Epithelial cell of proximal tubule (primary cell): ENCODE data around the gene SFN. TPM values are rescaled to one million over a fixed set of nuclear protein-coding genes. Genes with fewer than 3 reads are reported as not detected.
"Not testable (repeated sequence)": the region's sequence is repeated elsewhere in the genome, so short reads cannot be mapped to it uniquely, and the experiment has no call there.

Experiments used
- DNase-seq: peaks from one replicate; pipeline ENCODE4 v3.0.0-alpha.2; 2011; ENCODE audit warnings: low read depth
- H3K4me3 ChIP-seq: 2 replicates; pipeline ENCODE4 v1.5.1; 2011; ENCODE audit warnings: low read depth, mild to moderate bottlenecking, low read length
- total RNA-seq: library from RNA; depleted of rRNA; stranded (reverse); fragments of >200 nt; gene quantifications from 2 replicates; pipeline ENCODE4 v1.2.3, GENCODE V29; 2015
- TF ChIP-seq, protein P1 (sequence below): conservative IDR thresholded peaks from 2 replicates; pipeline ENCODE4 v1.5.1; 2012; ENCODE audit warnings: low read depth, mild to moderate bottlenecking, low read length

The SFN gene
- total RNA-seq, 1 donor from 2014 or later, result 239 TPM

- TF ChIP-seq, protein P1, sequence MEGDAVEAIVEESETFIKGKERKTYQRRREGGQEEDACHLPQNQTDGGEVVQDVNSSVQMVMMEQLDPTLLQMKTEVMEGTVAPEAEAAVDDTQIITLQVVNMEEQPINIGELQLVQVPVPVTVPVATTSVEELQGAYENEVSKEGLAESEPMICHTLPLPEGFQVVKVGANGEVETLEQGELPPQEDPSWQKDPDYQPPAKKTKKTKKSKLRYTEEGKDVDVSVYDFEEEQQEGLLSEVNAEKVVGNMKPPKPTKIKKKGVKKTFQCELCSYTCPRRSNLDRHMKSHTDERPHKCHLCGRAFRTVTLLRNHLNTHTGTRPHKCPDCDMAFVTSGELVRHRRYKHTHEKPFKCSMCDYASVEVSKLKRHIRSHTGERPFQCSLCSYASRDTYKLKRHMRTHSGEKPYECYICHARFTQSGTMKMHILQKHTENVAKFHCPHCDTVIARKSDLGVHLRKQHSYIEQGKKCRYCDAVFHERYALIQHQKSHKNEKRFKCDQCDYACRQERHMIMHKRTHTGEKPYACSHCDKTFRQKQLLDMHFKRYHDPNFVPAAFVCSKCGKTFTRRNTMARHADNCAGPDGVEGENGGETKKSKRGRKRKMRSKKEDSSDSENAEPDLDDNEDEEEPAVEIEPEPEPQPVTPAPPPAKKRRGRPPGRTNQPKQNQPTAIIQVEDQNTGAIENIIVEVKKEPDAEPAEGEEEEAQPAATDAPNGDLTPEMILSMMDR, result no peak
- H3K4me3 ChIP-seq, result peak overlapping the region; percentile 76
Measured at GRCh38 chr1:26864610-26865480, 1.9 kb downstream of the SFN start.

GRCh38 chr1:26873097-26873496 is 10.1 kb downstream of the SFN start:
- not testable (repeated sequence) for H3K4me3 ChIP-seq

More at GRCh38 chr1:26864610-26865480, 1.9 kb downstream of the SFN start:
- peak; percentile 67 for DNase-seq

DNA sequence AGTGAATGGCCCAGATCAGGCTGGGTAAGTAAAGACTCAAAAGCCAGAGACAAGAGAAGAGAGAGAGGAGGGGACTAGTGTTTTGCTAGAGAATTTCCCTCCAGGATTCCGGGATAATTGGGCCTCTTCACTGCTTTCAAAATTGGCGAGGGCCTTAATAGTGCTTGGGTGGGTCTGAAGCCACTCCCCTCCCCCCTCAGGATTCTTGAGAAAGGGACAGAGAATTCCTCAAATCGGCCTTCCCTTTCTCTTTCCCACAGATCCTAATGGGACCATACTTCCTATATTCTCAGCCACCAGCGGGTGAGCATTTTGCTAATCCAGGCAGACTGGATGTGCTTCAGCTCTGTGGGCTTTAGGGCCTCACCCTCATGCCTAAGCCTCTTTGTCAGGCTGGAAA is 11.9 kb downstream of the SFN start:
- DNase-seq, result no peak
- H3K4me3 ChIP-seq, result no peak overlapping the region
- TF ChIP-seq, protein P1, result no peak

More at GRCh38 chr1:26873097-26873496, 10.1 kb downstream of the SFN start:
- DNase-seq, result not testable (repeated sequence)

DNA sequence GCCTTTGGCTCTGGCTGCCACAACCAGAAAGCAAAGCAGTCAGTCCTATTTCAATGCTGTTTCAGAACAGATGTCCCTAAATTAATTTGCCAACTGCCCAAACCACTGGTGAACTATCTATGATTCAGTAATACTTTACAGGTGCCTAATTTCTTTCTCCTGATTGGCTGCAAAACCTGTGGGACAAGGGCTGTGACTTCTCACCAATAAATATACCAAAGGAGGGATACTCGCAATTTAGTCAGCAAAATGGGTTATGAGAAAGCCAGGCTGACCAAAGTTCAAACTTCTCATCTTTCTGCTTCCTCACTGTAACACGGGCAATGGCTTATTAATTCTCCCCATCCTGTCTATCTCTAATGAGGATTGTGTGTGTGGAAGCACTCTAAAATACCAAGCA is 14.4 kb downstream of the SFN start:
- no peak for DNase-seq
- TF ChIP-seq, protein P1, result no peak
- H3K4me3 ChIP-seq, result no peak overlapping the region

GRCh38 chr1:26879793-26880192 is 16.8 kb downstream of the SFN start:
- DNase-seq, result no peak
- TF ChIP-seq, protein P1, result no peak
- H3K4me3 ChIP-seq, result no peak overlapping the region

GRCh38 chr1:26881611-26882010 is 18.7 kb downstream of the SFN start:
- H3K4me3 ChIP-seq, DNase-seq: not testable (repeated sequence)

GRCh38 chr1:26882696-26883463 is 19.9 kb downstream of the SFN start:
- no peak for DNase-seq
- H3K4me3 ChIP-seq, result no peak overlapping the region
- TF ChIP-seq, protein P1, result no peak
